ENCODE results near the gene LYRM7.

DNA sequence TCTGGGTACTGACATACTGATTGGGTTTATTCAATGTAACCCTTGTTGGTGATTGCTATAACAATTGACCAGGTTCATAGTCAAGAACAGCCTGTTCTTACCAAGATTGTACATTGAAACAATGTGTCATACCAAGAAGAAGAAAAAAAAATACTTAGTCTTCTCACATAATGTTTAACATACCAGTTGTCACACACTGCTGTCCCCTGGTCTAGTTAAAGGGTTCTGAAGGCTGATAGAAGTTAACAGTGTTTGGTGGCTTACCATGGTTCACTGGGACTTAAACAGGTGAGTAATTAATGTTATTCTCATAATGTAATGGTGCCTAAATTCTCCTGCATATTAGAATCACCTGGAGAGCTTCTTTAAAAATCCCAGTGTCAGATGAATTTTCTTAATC, 74.6 kb downstream of the LYRM7 start:
- TF ChIP-seq, protein P1, sequence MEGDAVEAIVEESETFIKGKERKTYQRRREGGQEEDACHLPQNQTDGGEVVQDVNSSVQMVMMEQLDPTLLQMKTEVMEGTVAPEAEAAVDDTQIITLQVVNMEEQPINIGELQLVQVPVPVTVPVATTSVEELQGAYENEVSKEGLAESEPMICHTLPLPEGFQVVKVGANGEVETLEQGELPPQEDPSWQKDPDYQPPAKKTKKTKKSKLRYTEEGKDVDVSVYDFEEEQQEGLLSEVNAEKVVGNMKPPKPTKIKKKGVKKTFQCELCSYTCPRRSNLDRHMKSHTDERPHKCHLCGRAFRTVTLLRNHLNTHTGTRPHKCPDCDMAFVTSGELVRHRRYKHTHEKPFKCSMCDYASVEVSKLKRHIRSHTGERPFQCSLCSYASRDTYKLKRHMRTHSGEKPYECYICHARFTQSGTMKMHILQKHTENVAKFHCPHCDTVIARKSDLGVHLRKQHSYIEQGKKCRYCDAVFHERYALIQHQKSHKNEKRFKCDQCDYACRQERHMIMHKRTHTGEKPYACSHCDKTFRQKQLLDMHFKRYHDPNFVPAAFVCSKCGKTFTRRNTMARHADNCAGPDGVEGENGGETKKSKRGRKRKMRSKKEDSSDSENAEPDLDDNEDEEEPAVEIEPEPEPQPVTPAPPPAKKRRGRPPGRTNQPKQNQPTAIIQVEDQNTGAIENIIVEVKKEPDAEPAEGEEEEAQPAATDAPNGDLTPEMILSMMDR (conservative IDR thresholded peaks at IDR 0.05; ENCODE audit: low read length) = no peak
- no peak for TF ChIP-seq EZH2phosphoT487 (IDR thresholded peaks at IDR 0.05; ENCODE audit: borderline replicate concordance, low read depth, low read length)
